Osteoblast (primary cell): ENCODE data around the gene KRT86. TPM values are rescaled to one million over a fixed set of nuclear protein-coding genes. Genes with fewer than 3 reads are reported as not detected.

ENCODE experiments used
- DNase-seq: peaks from one replicate; pipeline ENCODE4 v3.0.0; 2011; ENCODE audit warnings: low spot score, mixed read lengths; ENCODE audit not compliant: insufficient read length; ENCODE audit errors: missing footprints
- H2AFZ ChIP-seq: 2 replicates; pipeline ENCODE4 v1.6.0; 2011; ENCODE audit warnings: mild to moderate bottlenecking, low read length
- H3K27ac ChIP-seq: 2 replicates; pipeline ENCODE4 v1.5.1; 2011; ENCODE audit warnings: mild to moderate bottlenecking, low read depth, low read length, moderate library complexity
- H3K27me3 ChIP-seq: 2 replicates; pipeline ENCODE4 v1.6.0; 2012; ENCODE audit warnings: mild to moderate bottlenecking, control low read depth, inconsistent platforms, low read length, moderate library complexity; ENCODE audit not compliant: insufficient read depth
- H3K36me3 ChIP-seq: 2 replicates; pipeline ENCODE4 v1.5.1; 2011; ENCODE audit warnings: mild to moderate bottlenecking, low read length, control low read depth, moderate library complexity; ENCODE audit not compliant: insufficient read depth
- H3K4me1 ChIP-seq: 2 replicates; pipeline ENCODE4 v1.5.1; 2011; ENCODE audit warnings: mild to moderate bottlenecking, low read length, control low read depth, moderate library complexity; ENCODE audit not compliant: insufficient read depth
- H3K4me2 ChIP-seq: 2 replicates; pipeline ENCODE4 v1.6.0; 2011; ENCODE audit warnings: mild to moderate bottlenecking, low read length; ENCODE audit not compliant: insufficient read depth
- H3K4me3 ChIP-seq: fragments of 200-600 bp; sonication (generic); 3 replicates; pipeline ENCODE4 v1.5.1; 2012; ENCODE audit warnings: mild to moderate bottlenecking, low read length, inconsistent platforms; ENCODE audit not compliant: insufficient read depth
- H3K79me2 ChIP-seq: 2 replicates; pipeline ENCODE4 v1.6.0; 2012; ENCODE audit warnings: mild to moderate bottlenecking, low read length, control low read depth, inconsistent platforms; ENCODE audit not compliant: insufficient read depth
- H3K9me3 ChIP-seq: 2 replicates; pipeline ENCODE4 v1.5.1; 2011; ENCODE audit warnings: low read depth, low read length, control low read depth
- H4K20me1 ChIP-seq: 2 replicates; pipeline ENCODE4 v1.6.0; 2012; ENCODE audit warnings: mild to moderate bottlenecking, low read length, control low read depth; ENCODE audit not compliant: insufficient read depth
- CTCF ChIP-seq: IDR thresholded peaks from 2 replicates; pipeline ENCODE4 v1.5.1; 2011; ENCODE audit warnings: mild to moderate bottlenecking, low read depth, low read length, moderate library complexity; ENCODE audit errors: extremely low read depth
- total RNA-seq: library from RNA; depleted of rRNA; stranded (reverse); fragments of >200 nt; gene quantifications from 2 replicates; pipeline ENCODE4 v1.2.3, GENCODE V29; 2012

Gene KRT86
- total RNA-seq, 1 donor, result 0.36 TPM

GRCh38 chr12:52277486-52278245, 3.2 kb downstream of the KRT86 start:
- Histone ChIP-seq H3K36me3 (no peaks in the 10 kb centered on the region), H3K9me3 (no peaks in the 10 kb centered on the region), H3K4me2 (no peak overlapping the region), H3K79me2 (no peaks in the 10 kb centered on the region), H3K4me3 (no peak overlapping the region), H2AFZ (no peak overlapping the region), H3K27me3 (no peaks in the 10 kb centered on the region), H3K4me1 (peaks cover 35% of the 10 kb centered on the region), H4K20me1 (no peaks in the 10 kb centered on the region), H3K27ac (no peak overlapping the region)
- no peak for TF ChIP-seq CTCF
- no peak for DNase-seq

DNA sequence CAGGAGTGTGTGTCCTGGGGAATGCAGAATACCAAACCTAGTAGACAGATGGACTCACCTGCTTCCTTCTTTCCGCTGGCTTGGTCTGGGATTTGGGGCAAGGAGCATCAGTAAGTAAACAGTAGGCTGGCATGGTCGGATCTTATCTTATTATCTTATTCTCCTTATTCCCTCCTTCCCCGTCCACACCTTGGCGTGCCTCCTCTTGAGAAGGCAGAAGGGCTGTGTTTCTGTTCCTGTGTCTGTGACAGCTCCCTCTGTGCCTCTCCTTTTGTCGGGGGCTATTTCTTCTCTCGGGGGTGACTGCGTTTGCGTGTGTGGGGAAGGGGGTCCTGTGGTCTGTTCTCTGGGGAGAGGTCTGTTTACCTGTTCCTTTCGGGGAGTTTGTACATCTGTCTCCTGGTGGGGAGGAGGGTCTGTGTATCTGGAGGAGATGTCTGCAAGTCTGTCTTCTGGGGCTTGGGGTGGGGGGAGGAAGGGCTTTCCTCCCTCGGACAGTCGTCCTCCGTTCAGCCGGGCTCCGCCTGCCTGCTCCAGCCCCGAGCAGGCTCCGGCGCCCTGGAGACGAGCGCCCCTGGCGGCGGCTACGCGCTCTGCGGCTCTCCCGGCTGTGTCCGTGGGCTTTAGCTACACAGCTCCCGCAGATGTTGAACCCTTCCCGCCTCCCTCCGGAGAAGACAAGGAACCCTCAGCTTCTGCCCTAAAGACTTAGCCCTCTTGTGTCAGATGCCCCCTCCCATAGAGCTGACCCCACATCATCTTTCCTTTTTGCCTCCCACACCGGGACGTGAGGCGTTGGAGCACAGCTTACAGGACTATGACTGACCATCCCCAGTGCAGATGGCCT, 4.4 kb downstream of the KRT86 start:
- DNase-seq, result peak; percentile 90
- Histone ChIP-seq H3K79me2 (no peaks in the 10 kb centered on the region), H3K4me3 (peak overlapping the region; percentile 61), H3K36me3 (no peaks in the 10 kb centered on the region), H3K27ac (peak overlapping the region; percentile 99), H3K27me3 (no peaks in the 10 kb centered on the region), H3K9me3 (no peaks in the 10 kb centered on the region), H4K20me1 (no peaks in the 10 kb centered on the region), H3K4me2 (peak overlapping the region; percentile 77), H2AFZ (peak overlapping the region; percentile 87), H3K4me1 (peaks cover 35% of the 10 kb centered on the region)
- peak; percentile 93 for TF ChIP-seq CTCF

GRCh38 chr12:52279422-52280318, 5.2 kb downstream of the KRT86 start:
- Histone ChIP-seq H3K4me1 (peaks cover 36% of the 10 kb centered on the region), H3K27ac (peak overlapping the region; percentile 99), H3K4me2 (peak overlapping the region; percentile 77), H4K20me1 (no peaks in the 10 kb centered on the region), H3K36me3 (no peaks in the 10 kb centered on the region), H3K79me2 (no peaks in the 10 kb centered on the region), H2AFZ (peak overlapping the region; percentile 58), H3K9me3 (no peaks in the 10 kb centered on the region), H3K27me3 (no peaks in the 10 kb centered on the region), H3K4me3 (peak overlapping the region; percentile 23)
- TF ChIP-seq CTCF, result no peak
- peak; percentile 88 for DNase-seq
